NCI-H2029 treated with DMSO at 0.1 percent for 48 hours (cell line): Measurements from ENCODE around the gene CH25H.
A peak's percentile ranks its signal among the peaks of the same experiment; 100 is the strongest.

Experiments
- DNase-seq: peaks from one replicate; lab custom pipeline; 2025; lab: John Stamatoyannopoulos, UW

The CH25H gene

DNA sequence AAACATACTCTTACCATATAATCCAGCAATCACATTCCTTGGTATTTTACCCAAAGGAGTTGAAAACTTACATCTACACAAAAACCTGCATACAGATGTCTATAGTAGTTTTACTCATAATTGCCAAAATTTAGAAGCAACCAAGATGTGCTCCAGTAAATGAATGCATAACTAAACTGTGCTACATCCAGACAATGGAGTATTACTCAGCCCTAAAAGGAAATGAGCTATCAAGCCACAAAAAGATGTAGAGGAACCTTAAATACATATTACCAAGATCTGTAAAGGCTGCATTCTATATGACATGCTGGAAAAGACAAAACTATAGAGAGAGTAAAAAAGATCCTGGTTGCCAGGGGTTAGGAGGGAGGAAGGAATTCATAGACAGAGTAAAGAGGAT, 21.8 kb upstream of the CH25H start:
- no peak for DNase-seq

- DNase-seq, result no peak
These were observed 21.0 kb upstream of the CH25H start for GRCh38 chr10:89228146-89228545.

GRCh38 chr10:89226891-89227290, 19.8 kb upstream of the CH25H start:
- DNase-seq, result no peak

DNA sequence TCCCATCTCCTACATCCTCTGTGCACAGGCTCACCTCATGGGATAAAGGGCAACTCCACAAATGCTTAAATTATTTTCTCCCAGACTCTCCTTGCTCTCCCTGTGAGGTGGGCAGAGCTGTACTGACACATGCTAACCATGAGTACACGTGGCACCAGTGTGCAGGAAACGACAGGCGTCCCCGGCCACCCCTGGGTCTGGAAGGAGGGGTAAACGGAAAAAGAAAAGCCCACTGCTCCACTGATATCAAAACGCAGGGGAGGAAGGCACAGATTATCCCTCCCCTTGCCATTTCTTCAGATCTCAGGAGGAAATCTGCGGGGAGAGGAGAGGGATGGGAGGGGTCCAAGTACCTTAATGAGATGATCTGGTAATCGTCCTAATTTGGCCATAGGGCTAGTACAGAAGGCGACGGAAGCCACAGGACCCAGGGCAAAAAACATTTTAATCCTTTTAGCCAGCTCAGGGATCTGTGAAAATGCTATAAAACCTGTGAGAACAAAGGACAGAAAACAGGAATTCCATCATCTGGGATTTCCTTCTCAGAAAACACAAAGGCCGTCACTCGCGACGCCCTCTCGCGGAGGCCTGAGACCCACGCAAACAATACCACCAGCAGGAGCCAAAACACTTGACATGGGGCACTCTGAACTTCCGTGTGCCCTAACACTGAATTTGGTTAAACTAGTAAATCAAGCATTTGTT, 17.8 kb upstream of the CH25H start:
- no peak for DNase-seq

GRCh38 chr10:89221919-89222318, 14.8 kb upstream of the CH25H start:
- no peak for DNase-seq

- no peak for DNase-seq
These were observed 12.5 kb upstream of the CH25H start for GRCh38 chr10:89219513-89220218.

- DNase-seq, result peak; percentile 42
These were observed 10.2 kb upstream of the CH25H start for GRCh38 chr10:89217057-89217990.

- DNase-seq, result no peak
These were observed 8.9 kb upstream of the CH25H start for GRCh38 chr10:89216056-89216455.

DNA sequence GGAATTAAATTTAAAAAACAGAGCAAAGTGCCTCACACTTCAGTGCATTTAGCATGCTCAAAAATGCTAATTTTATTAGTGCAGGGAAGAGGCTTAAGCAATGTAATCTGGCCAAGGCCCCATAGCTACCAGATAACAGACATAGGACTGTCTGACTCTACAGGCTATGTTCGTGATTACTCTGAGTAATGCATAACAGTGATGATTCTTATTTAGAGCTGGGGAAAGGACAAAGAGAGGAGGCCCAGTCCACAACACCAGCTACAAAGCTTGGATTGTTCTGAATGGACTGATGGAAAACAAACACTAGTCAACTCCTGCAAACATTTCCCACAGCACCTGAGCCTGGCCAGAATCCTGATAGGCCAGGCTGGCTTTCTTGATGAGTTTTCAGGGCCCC, 8.4 kb upstream of the CH25H start:
- DNase-seq, result no peak

- no peak for DNase-seq
These were observed 7.5 kb upstream of the CH25H start for GRCh38 chr10:89214566-89215165.

- no peak for DNase-seq
These were observed 6.2 kb upstream of the CH25H start for GRCh38 chr10:89213191-89213808.

DNA sequence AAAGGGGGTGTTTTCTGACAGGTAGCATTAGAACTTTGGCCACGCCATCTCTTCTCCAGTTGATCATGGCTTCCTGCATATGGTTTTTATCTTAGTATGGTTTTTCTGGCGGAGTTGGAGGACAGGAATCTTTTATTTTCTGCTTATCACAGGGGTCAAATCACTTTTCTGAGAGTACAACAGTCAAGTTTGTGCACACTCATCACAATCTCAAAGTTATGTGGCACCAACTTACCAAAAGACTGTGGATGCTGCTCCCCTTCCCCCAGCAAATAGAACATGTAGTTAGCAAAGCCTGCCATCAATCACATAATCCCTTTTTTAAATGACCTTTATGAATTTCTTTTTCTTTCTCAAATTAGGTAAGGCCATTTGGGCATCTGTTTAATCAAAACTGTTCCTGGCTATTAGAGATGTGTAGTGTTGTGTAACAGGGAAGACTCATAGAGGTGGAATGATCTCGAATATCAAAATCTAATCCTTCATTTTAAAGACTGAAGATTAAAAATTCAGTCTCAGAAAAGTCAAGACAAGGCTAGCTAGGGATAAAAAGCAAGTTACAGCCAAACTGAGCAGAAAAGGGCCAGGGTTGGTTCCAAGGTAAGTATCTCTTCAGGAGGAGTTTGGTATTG, 3.8 kb upstream of the CH25H start:
- DNase-seq, result no peak

GRCh38 chr10:89209718-89210117, 2.6 kb upstream of the CH25H start:
- DNase-seq, result no peak

GRCh38 chr10:89207801-89208551, 859 bp upstream of the CH25H start:
- no peak for DNase-seq

- DNase-seq, result no peak
These were observed 526 bp downstream of the CH25H start for GRCh38 chr10:89206402-89207180.

GRCh38 chr10:89204621-89205185, 2.4 kb downstream of the CH25H start:
- no peak for DNase-seq

DNA sequence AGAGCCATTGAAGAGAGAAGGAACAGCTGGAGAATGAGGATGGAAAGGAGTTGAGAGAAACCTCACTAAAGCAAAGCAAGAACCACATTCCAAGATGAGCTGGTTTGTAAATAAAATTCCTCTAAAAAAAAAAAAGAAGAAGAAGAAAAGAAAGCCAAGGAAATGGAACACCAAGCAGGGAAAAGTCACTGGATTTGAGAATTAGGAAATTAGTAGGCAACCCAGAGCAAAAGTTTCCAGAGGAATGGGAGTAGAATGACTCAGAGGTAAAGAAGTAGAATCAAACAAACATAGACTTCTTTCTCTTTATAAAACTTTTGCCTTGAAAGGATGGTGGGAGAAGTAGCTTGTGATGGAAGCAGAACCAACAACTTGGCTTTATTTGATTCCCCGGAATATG, 3.9 kb downstream of the CH25H start:
- DNase-seq, result no peak

DNA sequence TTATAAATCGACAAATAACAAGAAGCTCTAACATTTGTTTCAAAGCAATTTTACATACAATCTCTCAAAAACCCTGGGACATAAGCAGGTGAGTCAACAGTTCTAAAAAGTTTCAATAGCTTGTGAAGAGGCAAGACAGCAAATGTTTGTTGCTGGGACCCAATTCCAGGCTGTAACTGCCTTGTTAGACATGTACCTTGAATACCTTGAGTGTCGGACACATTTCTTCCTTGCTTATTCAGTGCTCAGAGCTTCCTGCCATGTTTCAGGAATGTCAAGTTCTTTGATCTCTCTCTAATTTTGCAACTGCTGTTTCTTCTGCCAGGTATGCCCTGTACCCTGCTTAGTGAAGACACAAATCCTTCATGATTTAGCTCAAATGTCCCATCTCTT, 5.1 kb downstream of the CH25H start:
- DNase-seq, result no peak

DNA sequence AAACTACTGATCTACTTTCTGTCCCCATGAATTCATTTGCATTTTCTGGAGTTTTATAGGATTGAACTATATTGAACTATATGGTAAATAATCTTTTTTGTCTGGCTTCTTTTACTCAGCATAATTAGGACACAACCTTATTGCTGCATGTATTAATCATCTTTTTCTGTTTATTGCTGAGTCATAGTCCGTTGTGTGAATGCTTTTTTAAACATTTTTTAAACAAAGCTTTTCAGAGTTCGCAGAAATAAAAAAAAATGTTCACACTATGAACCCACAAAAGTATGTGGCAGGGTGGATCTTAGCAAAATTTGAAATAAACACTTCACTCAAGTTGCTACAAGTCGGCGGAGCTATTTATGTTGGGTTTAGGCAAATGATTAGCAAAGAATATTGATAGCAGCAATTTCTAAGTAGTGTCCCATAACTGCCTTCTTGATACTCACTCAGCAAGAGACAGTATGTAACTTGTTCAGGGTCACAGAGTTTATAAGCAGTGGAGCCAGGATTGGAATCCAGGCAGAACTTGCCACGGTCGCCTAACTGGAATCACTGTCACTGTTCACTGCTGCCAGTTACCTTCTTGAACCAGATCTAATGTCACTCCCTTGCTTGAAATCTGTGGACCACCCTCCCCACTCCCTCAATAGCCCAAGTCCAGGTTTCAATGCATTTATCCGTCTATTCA, 5.6 kb downstream of the CH25H start:
- DNase-seq, result no peak
